GM19463 (cell line): Measurements from ENCODE around the gene DEPDC1B.
"Not testable (repeated sequence)": the region's sequence is repeated elsewhere in the genome, so short reads cannot be mapped to it uniquely, and the experiment has no call there.

ENCODE experiments used
- ATAC-seq: cut with Tn5 transposase; IDR thresholded peaks from one replicate; pipeline ENCODE4 v1.9.1; 2021; ENCODE audit warnings: mild to moderate bottlenecking, moderate library complexity; ENCODE audit not compliant: unreplicated experiment

The DEPDC1B gene

DNA sequence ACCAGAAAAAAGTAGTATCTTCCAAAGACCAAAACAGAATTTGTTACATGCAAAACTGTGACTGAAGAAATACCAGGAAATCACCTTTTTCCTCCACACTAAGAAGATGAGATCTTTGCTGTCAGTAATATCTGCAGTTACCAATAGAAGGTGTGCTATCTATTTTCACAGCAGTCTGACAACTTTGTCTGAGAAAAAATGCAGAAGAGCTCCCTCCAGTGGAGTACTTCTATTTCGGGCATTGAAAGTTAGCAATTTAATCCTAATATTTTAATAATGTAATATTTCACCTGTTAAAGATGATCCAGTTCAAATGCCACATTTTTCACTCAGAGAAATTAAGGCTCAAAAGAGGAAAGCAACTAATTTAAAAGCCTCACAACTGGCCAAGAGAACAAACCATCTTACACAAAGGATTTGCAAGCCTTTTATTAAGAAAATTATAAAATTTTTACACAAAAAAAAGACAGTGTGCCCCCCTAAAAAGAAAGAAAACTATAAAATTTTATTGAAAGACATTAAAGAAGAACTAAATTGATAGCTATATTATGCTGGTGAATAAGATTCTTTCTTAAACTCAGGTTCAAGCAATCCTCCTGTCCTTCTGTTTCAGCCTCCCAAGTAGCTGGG, 50.6 kb downstream of the DEPDC1B start:
- peak; percentile 57 for ATAC-seq

DNA sequence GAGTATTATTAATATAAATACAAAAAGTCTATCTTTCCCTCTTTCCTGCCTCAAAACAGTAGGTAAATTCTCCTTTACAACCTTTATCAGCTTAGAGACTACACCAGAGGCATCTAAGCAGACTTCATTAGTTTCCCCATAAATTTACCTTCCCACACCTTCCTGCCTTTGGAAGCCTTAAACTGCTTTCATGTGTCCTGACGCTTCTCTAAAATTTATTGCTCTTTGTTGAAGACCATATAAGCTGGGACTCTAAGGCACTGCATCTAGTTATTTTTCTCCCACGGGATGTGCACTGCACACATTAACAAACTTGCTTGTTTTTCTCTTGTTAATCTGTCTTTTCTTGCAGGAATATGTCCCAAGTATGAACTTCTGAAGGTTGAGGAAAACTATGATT, 51.8 kb downstream of the DEPDC1B start:
- ATAC-seq = no peak

DNA sequence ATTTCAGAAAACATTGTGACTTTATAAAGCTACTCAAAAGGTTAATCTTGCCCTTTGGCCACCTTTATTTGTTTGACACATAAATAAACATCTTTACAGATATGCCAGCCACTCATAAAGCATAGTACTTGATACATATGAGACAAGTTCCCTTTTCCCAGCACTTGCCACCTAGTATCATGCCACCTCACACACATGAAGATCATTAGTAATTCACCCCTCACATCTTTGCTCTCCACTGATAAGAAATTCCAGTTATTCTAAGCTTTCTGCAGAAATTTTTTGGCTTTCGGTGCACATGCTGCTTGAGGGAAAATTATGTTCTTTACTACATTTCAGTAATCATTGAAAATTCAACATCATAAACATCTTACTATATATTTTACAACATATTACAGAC, 59.1 kb downstream of the DEPDC1B start:
- no peak for ATAC-seq

DNA sequence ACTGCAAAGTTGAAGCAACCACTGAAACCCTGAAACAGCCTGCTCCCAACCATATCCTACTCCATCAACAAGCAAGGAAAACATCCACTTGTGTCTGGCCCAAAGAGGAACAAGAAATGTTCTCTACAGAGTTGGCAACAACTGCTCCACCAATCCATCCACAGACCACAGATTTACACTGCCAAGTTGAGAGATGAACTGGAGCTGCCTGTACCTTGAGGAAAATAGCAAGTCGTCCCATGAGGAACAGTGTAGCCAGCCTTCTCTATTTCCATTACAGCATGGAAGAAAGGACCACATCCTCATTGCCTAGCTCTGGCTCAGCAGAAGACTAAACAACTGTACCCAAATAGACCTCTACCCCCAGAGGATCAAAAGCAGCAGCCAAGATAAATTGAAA, 60.4 kb downstream of the DEPDC1B start:
- no peak for ATAC-seq

DNA sequence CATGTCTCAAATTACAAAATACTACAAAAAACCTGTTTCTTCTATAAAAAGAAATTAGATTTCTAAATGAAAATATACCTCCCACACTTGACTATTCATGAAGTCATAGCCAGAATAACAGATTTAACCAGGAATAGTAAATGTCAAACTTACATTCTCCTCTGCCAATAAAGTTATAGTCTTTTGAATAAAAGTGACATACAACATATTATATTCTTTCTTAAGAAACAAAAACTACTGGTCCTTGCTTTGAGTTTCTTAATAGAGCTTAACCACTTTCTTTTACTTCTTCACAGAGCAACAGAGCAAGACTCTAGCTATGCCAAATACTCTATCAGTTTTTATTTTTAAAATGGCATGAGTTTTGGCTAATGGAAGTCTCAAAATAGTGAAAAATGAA, 61.7 kb downstream of the DEPDC1B start:
- ATAC-seq = no peak

DNA sequence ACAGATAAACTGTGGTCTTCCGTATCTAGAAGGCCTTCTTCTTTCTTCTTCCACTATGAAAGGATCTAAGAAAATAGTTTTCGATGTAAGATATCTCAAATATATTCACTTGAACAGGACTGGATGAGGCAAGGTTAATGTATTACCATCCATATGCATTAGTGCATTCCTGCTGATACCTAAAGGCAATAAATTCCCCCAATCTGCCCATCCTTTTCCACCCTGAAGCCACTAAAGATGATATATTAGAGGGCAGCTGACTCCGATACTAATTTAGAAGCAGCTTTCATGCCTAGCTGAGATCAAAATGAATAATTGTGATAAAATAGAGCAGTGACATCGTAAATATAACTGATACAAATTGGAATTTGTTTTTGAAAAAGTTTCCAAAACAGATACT, 63.3 kb downstream of the DEPDC1B start:
- no peak for ATAC-seq

DNA sequence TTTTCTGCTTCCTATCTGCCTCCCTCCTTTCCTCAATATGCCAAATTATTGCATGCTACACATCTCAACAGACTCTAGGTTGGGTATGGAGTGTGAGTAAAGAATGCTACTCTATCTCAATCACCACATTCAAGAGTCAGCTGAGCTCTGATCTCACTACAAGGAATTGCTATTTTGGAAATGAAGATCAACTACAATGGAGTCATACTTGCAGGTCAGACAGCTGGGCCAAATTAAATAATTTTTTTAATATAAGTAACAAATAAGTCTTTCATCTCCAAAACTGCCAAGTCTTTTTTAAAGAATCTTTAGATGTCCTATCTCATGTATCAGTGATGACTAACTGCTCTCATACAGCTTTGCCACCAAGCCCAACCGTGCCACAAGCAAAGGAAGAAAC, 64.0 kb downstream of the DEPDC1B start:
- ATAC-seq = no peak

DNA sequence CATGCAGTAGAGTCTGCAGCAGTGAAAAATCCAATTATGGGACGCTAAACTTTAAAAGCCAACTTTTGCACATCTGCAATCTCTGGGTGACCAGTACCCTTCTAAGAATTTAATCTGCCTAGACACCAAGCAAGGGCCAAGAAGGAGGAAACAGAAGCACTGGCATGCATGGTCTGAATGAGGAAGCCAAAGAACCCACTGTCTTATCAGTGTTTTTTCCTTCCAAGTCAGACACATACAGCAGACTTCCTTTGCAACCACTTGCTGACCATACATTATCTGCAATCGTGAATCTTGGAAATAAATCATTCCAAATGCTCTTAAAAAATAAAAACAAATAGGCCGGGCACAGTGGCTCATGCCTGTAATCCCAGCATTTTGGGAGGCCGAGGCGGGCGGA, 65.9 kb downstream of the DEPDC1B start:
- ATAC-seq = no peak

DNA sequence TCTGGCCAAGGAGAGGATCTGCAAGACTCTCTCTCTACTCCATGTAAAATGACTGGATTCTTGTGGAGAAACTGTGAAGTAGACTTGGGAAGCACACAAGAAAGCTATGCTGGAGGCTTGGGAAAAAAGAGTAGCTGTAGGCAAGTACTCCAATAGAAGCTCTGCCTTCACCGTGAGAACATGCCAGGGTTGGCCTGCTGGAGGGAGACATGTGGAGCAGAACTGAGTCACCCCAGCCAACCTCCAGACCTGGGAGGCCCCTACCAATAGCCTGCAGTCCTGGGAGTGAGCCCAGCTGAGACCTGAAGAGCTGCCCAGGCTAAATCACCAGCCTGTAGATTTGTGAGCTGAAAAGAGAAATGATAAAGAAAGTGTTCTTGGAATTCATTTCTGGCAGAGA, 66.6 kb downstream of the DEPDC1B start:
- ATAC-seq = no peak

DNA sequence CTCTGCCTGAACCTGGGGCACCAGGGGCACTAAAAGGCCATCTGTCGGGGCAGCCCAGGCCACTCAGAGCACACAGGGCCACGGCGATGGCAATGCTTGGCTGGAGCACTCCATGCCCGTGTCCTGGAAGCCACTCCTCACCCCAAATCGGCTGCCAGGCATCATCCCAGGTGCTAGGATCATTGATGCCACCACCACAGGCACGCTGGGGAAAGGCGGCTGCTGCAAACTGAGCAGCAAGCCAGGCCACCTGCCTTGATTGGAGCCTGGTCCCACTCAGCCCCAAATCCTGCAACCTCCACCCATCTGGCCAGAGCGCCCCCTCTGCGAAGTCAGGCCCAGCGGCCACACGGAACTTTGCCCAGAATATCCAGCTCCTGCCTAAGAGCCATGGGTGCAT, 67.8 kb downstream of the DEPDC1B start:
- ATAC-seq = no peak

DNA sequence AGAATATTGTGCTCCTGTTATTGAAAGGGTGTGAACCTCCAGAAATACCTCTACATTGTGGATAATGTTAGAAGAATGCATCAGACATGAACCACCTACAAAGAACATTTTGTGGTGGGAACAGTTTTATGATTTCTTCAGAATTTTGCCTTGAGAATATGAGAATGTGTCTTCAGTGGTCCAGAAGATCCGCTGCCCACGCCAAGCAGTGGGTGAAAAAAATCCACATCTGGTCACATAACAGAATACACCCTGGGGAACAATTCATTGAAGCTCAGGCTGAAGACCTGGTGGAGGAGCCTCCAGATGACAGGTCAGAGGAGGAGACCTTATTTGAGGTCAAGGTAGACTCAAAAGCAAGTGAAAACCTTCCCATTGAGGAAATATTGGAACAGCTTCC, 69.1 kb downstream of the DEPDC1B start:
- ATAC-seq = no peak

DNA sequence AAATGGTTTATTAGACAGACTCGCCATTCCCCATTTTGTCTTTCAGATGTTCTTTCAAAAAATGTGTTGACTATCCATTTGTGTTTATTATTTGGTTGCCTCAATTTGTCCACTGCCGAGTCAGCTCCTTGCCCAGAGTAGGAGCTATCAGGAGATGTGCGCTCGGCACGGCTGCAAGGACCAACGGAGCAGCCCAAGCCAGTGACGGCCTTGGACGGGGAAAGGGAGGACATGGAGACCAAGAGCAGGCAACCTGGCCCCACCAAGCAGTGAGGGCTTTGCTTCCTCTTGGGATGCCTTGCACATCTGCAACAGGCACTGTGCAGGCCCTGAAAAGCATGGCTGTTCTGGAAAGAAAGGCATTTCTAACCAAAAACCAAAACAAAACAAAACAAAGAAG, 69.8 kb downstream of the DEPDC1B start:
- ATAC-seq = no peak

DNA sequence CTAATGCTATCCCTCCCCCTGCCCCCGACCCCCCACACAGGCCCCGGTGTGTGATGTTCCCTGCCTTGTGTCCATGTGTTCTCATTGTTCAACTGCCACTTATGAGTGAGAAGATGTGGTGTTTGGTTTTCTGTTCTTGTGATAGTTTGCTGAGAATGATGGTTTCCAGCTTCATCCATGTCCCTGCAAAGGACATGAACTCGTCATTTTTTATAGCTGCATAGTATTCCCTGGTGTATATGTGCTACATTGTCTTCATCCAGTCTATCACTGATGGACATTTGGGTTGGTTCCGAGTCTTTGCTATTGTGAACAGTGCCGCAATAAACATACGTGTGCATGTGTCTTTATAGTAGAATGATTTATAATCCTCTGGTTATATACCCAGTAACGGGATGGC, 75.1 kb downstream of the DEPDC1B start:
- not testable (repeated sequence) for ATAC-seq

DNA sequence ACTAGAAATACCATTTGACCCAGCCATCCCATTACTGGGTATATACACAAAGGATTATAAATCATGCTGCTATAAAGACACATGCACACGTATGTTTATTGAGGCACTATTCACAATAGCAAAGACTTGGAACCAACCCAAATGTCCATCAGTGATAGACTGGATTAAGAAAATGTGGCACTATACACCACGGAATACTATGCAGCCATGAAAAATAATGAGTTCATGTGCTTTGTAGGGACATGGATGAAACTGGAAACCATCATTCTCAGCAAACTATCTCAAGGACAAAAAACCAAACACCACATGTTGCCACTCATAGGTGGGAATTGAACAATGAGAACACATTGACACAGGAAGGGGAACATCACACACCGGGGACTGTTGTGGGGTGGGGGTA, 79.2 kb downstream of the DEPDC1B start:
- not testable (repeated sequence) for ATAC-seq

DNA sequence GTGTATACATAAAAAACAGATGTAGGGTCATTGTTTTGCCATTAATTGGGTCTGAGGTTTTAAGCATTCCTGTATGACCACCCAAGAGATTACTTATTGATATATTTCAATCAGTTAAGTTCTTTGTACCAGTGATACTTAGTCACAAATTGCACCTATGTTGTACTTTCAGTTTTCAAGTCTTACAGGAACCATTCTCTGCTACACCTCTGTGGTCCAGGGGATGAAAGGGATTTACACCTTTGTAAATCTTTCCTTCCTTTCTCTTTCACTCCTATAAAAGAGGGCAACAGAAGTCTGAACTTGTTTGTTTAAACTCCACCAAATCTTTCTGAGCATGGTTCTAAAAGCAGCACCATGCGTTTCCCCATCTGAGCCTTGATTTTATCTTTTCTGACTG, 86.1 kb downstream of the DEPDC1B start:
- ATAC-seq = peak; percentile 62

DNA sequence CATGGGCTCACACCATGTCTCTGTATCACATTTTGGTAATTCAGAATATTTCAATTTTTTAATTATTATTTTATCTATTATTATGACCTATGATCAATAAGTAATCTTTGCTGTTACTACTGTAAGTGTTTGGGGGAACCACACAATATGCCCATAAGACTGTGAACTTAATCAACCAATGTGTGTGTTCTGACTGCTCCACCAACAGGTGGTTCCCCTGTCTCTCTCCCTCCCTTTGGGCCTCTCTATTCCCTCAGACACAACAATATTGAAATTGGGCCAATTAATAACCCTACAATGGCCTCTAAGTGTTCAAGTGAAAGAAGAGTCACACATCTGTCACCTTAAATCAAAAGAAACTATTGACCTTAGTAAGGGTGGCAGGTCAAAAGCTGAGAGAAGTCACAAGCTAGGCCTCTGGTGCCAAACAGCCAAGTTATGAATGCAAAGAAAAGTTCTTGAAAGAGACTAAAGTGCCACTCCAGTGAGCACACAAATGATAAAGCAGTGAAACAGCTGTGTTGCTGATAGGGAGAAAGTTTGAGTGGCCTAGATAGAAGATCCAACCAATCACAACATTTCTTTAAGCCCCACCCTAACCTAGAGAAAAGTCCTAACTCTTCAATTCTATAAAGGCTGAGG, 88.7 kb downstream of the DEPDC1B start:
- no peak for ATAC-seq

DNA sequence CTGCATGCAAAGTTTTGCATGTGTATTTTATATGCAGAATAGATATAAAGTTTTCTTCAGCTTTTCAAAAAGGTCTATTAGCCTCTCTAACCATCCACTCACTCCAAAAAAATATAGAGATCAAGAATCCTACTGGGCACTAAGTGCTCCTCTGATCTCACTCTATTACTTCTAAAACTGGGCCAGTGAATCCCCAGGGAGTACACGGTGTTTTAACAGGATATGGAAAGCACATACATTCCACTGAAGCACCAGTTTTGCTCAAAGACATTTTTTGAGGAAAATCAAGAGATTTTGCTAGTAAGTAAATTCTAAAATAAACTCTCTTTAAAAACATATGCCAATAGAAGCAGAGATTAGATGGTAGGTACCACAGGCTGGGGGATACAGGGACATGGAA, 95.2 kb downstream of the DEPDC1B start:
- ATAC-seq = no peak

DNA sequence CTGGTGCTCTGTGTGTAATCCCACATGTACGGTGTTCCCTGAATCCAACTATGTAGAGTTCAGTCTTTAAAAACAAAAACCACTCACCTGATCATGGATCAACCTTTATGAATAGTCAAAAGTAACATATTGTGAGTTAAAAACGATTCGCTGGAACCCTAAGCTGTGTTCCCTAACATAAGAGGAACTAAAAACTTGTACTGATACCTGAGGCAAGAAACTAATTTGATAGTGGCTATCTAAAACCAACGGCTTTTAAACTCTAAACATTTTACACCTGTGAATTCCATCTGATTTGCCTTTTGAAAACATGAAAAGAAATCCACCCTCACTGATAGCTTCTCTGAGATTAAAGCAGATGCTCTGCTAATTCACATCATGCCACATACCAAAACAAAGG, 101.5 kb downstream of the DEPDC1B start:
- ATAC-seq = peak; percentile 45

DNA sequence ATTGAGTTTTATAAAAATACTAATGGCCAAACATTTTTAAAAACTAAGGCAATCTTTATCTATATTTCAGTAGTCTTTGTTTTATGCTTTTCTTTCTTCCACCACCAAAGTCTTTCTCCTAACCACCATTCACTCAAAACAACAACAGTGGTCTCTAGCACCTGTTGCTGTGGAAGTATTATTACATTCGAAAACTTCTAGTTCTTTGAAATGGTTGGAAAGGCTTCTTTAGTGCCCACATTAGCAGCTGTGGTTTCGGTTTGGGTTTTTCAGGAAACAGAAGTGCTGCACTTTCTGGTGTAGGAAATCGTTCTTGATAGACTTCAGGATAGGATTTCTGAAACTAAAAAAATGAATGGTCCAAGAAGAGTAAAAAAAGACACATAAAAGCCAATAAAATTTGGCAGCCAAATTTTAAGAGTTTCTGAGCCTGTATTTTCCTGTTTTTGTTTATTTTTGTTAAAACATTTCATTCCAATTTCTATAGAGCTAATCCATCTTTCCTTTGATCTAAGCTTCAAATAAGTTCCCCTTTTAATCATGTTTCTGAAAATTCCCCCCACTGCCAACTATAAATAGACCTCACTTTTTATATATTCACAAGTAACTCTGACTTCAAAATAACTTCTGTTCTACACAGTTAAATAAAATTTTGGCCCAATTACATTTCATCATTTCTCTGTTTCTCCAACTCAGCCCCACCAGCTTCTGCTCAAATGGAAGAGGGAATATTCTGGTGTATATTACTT, 102.2 kb downstream of the DEPDC1B start:
- peak; percentile 73 for ATAC-seq

DNA sequence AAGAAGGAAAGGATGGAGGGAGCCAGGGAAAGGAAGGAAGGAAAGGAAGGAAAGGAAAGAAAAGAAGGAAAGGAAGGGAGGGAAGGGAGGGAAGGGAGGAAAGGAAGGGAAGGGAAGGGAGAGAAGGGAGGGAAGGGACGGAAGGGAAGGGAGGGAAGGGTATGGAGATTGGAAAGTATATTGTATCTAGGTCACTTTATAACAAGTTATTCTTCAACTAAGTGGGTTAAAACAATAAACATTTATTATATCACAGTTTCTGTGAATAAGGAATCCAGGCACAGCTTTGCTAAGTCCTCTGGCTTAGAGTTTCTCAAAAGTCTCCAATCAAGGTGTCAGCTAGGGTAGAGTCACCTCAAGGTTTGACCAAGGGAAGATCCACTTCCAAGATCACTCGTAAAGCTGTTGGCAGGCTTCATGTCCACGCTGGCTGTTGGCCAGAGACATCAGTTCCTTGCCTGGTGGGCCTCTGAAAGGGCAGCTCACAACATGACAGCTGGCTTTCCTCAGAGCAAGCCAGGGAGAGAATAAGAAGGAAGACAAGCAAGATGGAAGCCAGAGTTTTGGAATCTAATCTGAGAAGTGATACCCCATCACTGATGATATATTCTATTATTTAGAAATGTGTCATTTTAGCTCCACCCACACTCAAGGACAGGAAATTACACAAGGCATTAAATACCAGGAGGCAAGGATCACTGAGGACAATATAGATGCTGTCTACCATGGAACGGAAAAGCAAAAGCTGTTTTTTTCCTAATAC, 105.1 kb downstream of the DEPDC1B start:
- no peak for ATAC-seq

DNA sequence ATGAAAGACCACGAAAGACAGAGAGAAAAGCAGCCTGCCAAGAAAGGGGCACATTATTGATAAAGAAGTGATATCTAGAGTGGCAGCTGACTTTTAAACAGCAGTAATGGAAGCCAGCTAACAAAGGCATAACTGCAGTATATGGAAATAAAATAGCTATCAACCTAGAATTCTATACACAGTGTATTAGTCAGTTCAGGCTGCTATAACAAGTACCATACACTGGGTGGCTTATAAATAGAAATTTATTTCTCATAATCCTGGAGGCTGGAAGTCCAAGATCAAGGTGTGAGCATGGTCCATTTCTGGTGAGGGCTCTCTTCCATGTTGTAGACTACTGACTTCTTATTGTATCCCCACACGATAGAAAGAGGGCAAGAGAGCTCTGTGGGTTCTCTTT, 109.8 kb downstream of the DEPDC1B start:
- no peak for ATAC-seq

DNA sequence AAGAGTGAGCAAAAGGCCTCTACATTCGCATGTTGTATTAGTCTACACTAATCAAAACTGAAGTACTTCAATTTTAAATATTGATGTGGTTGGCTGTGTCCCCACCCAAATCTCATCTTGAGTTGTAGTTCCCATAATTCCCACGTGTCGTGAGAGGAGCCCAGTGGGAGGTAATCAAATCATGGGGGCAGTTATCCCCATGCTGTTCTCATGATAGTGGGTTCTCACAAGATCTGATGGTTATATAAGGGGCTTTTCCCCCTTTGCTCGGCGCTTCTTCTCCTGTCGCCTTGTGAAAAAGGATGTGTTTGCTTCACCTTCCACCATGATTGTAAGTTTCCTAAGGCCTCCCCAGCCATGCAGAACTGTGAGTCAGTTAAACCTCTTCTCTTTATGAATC, 112.7 kb downstream of the DEPDC1B start:
- ATAC-seq = not testable (repeated sequence)
